Skeletal muscle tissue (tissue), 4 donors: Measurements from ENCODE around the gene SLC43A3. TPM values are rescaled to one million over a fixed set of nuclear protein-coding genes. Genes with fewer than 3 reads are reported as not detected.

Experiments
- H3K27ac ChIP-seq: one replicate; pipeline ENCODE4 v1.7.0; 2013; ENCODE audit warnings: mild to moderate bottlenecking, low read depth, low read length, inconsistent platforms
- H3K27me3 ChIP-seq, 3 donors: one replicate each; pipeline ENCODE4 v1.7.0; 2013; ENCODE audit warnings: low read length in 3 of 3; ENCODE audit not compliant: control insufficient read depth in 3 of 3, insufficient read depth in 3 of 3
- H3K36me3 ChIP-seq, 3 donors: one replicate each; pipeline ENCODE4 v1.7.0; 2013; ENCODE audit warnings: low read length in 3 of 3; ENCODE audit not compliant: control insufficient read depth in 3 of 3, insufficient read depth in 3 of 3
- H3K4me1 ChIP-seq, 3 donors: one replicate each; pipeline ENCODE4 v1.7.0; 2013; ENCODE audit warnings: low read length in 3 of 3, mild to moderate bottlenecking in 3 of 3; ENCODE audit not compliant: control insufficient read depth in 3 of 3, insufficient read depth in 3 of 3
- H3K4me3 ChIP-seq, 3 donors: one replicate each; pipeline ENCODE4 v1.7.0; 2013; ENCODE audit warnings: low read length in 3 of 3
- H3K9ac ChIP-seq, 3 donors: one replicate each; pipeline ENCODE4 v1.7.0; 2013; ENCODE audit warnings: low read length in 3 of 3, mild to moderate bottlenecking in 3 of 3, moderate library complexity in 2 of 3, low read depth in 1 of 3
- H3K9me3 ChIP-seq, 3 donors: one replicate each; pipeline ENCODE4 v1.7.0; 2013; ENCODE audit warnings: low read length in 3 of 3; ENCODE audit not compliant: control insufficient read depth in 3 of 3
- total RNA-seq: library from RNA; depleted of rRNA; stranded (reverse); fragments of >200 nt; gene quantifications from one replicate; pipeline ENCODE4 v1.2.3, GENCODE V29; 2014
- donor health status: Osteomylitis.

SLC43A3 gene
- total RNA-seq, 1 donor from 2014 or later = 15.1 TPM

DNA sequence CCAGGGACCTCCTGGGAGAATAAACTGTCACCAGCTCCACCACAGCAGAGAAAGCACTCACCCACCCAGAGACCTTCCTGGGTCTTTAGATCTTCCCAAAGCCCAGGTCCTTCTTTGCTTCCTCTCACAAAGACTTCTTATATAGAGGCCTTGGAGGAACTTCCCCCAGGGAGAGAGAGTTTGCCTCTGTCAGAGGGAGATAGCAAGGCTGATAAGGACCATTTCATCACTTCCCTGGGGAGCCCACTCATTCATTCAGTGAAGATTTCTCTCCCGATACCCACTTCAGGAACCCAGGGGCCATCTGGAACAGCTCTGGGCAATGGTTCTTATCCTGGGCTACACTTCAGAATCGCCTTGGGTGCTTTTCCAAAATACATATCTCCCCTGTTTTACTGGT lies 36.4 kb downstream of the SLC43A3 start, which contains the start of gene PRG2:
Gene PRG2 (minus strand): TSS at position 116 of the 400 bp plus-strand sequence. CDS start 706 bp downstream, outside the sequence.
- Histone ChIP-seq H3K36me3 (no peaks in the 10 kb centered on the region), H3K27ac (no peak within 1 kb of the TSS), H3K9ac (no peak within 1 kb of the TSS), H3K9me3 (no peaks in the 10 kb centered on the region), H3K27me3 (no peaks in the 10 kb centered on the region), H3K4me3 (no peak within 1 kb of the TSS), H3K4me1 (peaks cover 10 to 22% (median 13%) of the 10 kb centered on the region in 3 donors)

- Histone ChIP-seq H3K36me3 (no peaks in the 10 kb centered on the region), H3K9ac (peak overlapping the region in 1 of 3 donors; percentile 25), H3K4me3 (no peak overlapping the region), H3K27ac (no peak overlapping the region), H3K4me1 (peaks cover 12 to 24% (median 13%) of the 10 kb centered on the region in 3 donors), H3K27me3 (no peaks in the 10 kb centered on the region), H3K9me3 (no peaks in the 10 kb centered on the region)
Measured at GRCh38 chr11:57387289-57388030, 39.5 kb downstream of the SLC43A3 start.

- Histone ChIP-seq H3K4me3 (no peak overlapping the region), H3K9ac (peak overlapping the region in 1 of 3 donors; percentile 50), H3K4me1 (peaks cover 12 to 24% (median 13%) of the 10 kb centered on the region in 3 donors), H3K27ac (peak overlapping the region; percentile 33), H3K9me3 (no peaks in the 10 kb centered on the region), H3K36me3 (no peaks in the 10 kb centered on the region), H3K27me3 (no peaks in the 10 kb centered on the region)
Measured at GRCh38 chr11:57386178-57386940, 40.6 kb downstream of the SLC43A3 start.

GRCh38 chr11:57380975-57381374 lies 45.9 kb downstream of the SLC43A3 start, which contains the start of gene PRG3:
PRG3 (minus strand) TSS chr11:57381150; CDS start chr11:57380708, 442 bp downstream.
- Histone ChIP-seq H3K27ac (no peak within 1 kb of the TSS), H3K4me3 (no peak within 1 kb of the TSS), H3K36me3 (no peaks in the 10 kb centered on the region), H3K9ac (no peak within 1 kb of the TSS), H3K4me1 (peaks cover 2 to 7% (median 4%) of the 10 kb centered on the region in 3 donors), H3K27me3 (peaks cover 0 to 11% (median 7%) of the 10 kb centered on the region in 3 donors), H3K9me3 (no peaks in the 10 kb centered on the region)

- Histone ChIP-seq H3K9me3 (no peaks in the 10 kb centered on the region), H3K27ac (no peak overlapping the region), H3K4me1 (no peaks in the 10 kb centered on the region), H3K27me3 (peaks cover 0 to 11% (median 7%) of the 10 kb centered on the region in 3 donors), H3K9ac (no peak overlapping the region), H3K36me3 (no peaks in the 10 kb centered on the region), H3K4me3 (no peak overlapping the region)
Measured at GRCh38 chr11:57379732-57380131, 47.2 kb downstream of the SLC43A3 start.

DNA sequence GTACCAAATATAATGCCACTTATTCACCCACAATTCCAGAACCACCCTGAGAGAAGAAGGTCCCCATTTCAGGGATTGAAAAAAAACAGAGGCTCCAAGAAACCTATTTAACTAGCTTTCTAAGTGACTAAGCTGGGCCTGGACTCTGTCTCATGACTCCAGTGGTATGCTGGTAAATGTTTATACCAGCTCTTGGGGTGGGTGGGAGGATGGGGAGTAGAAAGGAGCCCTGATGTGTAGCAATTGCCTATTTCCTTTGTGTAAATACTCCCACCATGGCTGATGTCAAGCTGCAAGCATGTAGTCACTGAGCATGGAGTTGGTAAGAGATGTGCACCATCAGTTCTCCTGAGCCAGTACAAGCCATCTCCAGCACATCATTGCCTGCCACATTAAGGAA lies 48.7 kb downstream of the SLC43A3 start:
- Histone ChIP-seq H3K9me3 (no peaks in the 10 kb centered on the region), H3K27me3 (peaks cover 0 to 11% (median 7%) of the 10 kb centered on the region in 3 donors), H3K9ac (no peak overlapping the region), H3K4me3 (no peak overlapping the region), H3K4me1 (no peaks in the 10 kb centered on the region), H3K36me3 (no peaks in the 10 kb centered on the region), H3K27ac (no peak overlapping the region)

- Histone ChIP-seq H3K27me3 (peaks cover 0 to 11% (median 7%) of the 10 kb centered on the region in 3 donors), H3K4me3 (no peak overlapping the region), H3K36me3 (no peaks in the 10 kb centered on the region), H3K9ac (no peak overlapping the region), H3K4me1 (no peaks in the 10 kb centered on the region), H3K9me3 (no peaks in the 10 kb centered on the region), H3K27ac (no peak overlapping the region)
Measured at GRCh38 chr11:57377107-57377506, 49.8 kb downstream of the SLC43A3 start.

DNA sequence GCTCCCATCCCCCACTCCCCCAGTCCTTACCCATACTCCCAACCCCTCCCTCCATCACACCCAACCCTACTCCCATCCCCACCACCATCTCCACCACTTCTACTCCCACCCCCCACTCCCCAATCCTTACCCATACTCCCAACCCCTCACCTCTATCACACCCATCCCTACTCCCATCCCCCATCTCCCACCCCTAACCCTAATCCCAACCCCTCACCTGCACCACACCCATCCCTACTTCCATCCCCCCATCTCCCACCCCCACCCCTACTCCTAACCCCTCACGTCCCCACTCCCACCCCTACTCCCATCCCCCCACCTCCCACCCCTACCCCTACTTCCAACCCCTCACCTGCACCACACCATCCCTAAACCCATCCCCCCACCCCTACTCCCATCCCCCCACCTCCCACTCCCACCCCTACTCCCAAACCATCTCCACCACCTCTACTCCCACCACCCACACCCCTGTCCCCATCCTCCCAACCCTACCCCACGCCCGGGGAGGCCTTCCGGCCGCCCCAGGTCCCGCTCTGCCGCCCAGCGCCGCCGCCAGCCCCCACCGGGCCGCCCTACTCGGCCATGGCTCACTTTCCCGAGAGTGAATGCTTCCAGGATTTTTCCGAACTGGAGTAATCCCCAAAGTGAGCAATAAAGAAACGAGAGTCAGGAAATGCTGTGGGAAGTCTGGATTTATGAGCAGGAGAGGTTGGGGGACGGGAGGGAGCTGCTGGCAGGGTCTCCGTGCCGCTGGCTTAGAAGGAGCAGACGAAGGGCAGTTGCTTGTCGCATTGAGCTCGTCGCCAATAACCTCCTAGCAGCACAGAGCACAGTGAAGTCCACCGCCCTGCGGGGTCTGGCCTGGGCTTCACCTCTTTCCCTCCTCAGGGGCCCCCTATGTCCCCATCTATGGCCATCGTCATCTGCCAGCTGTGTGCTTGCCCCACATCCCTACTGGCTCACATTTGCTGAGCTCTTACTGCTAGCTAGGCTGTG lies 50.5 kb downstream of the SLC43A3 start:
- Histone ChIP-seq H3K9me3 (no peaks in the 10 kb centered on the region), H3K4me3 (no peak overlapping the region), H3K4me1 (no peaks in the 10 kb centered on the region), H3K27me3 (peaks cover 0 to 11% (median 7%) of the 10 kb centered on the region in 3 donors), H3K27ac (no peak overlapping the region), H3K9ac (no peak overlapping the region), H3K36me3 (no peaks in the 10 kb centered on the region)

DNA sequence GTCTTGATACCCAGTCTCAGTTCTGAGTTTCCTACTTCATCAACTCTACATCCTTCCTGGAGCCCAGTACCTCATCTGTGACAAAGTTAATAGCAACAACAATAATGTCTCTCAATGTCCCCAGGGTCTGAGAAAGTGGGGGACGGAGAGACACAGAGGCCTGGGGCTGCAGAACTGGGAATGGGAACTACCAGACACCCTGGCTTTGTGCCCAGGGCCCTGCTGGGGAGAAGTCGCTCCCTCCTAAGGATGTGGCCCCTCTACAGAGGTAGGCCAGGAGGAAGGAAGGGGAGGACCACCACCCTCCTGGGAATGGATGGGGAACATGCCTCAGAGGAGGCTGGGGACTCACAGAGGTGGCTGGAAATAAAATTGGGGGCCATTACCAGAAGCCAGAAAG lies 51.4 kb downstream of the SLC43A3 start:
- Histone ChIP-seq H3K9me3 (no peaks in the 10 kb centered on the region), H3K9ac (no peak overlapping the region), H3K27ac (no peak overlapping the region), H3K4me3 (no peak overlapping the region), H3K36me3 (no peaks in the 10 kb centered on the region), H3K4me1 (no peaks in the 10 kb centered on the region), H3K27me3 (peaks cover 0 to 11% (median 7%) of the 10 kb centered on the region in 3 donors)
